OCI-LY1 (cell line): ENCODE results near the gene ACOT8.

ENCODE experiments used
- H2AFZ ChIP-seq: fragments of 200-600 bp; sonication (generic), shearing (Covaris generic); 2 replicates; pipeline ENCODE4 v1.6.0; 2014; ENCODE audit warnings: antibody characterized with exemption, mild to moderate bottlenecking, low read length
- H3F3A ChIP-seq: fragments of 200-600 bp; sonication (generic), shearing (Covaris generic); 2 replicates; pipeline ENCODE4 v1.6.0; 2014; ENCODE audit warnings: mild to moderate bottlenecking, antibody characterized with exemption, low read length, moderate library complexity; ENCODE audit not compliant: insufficient read depth
- H3K27ac ChIP-seq: fragments of 200-600 bp; sonication (generic); 2 replicates; pipeline ENCODE4 v1.5.1; 2014; ENCODE audit warnings: low read length, mixed run types, mild to moderate bottlenecking, low read depth; ENCODE audit not compliant: poor library complexity, severe bottlenecking
- H3K27me3 ChIP-seq: fragments of 200-600 bp; sonication (generic); 2 replicates; pipeline ENCODE4 v1.6.0; 2014; ENCODE audit warnings: antibody characterized with exemption, mild to moderate bottlenecking, low read length, moderate library complexity; ENCODE audit not compliant: insufficient read depth
- H3K36me3 ChIP-seq: fragments of 200-600 bp; sonication (generic); 2 replicates; pipeline ENCODE4 v1.6.1; 2014; ENCODE audit warnings: mild to moderate bottlenecking, antibody characterized with exemption, low read length, moderate library complexity, mixed read lengths; ENCODE audit not compliant: insufficient read depth
- H3K4me1 ChIP-seq: fragments of 200-600 bp; sonication (generic); 2 replicates; pipeline ENCODE4 v1.5.1; 2014; ENCODE audit warnings: mild to moderate bottlenecking, low read length, moderate library complexity; ENCODE audit not compliant: insufficient read depth, severe bottlenecking
- H3K4me2 ChIP-seq: fragments of 200-600 bp; sonication (generic), shearing (Covaris generic); 2 replicates; pipeline ENCODE4 v1.6.1; 2014; ENCODE audit warnings: low read length
- H3K4me3 ChIP-seq: fragments of 200-600 bp; sonication (generic); 2 replicates; pipeline ENCODE4 v1.5.1; 2014; ENCODE audit warnings: low read length, low read depth, mild to moderate bottlenecking, mixed read lengths; ENCODE audit not compliant: poor library complexity, severe bottlenecking
- H3K79me2 ChIP-seq: fragments of 200-600 bp; shearing (Covaris generic); 2 replicates; pipeline ENCODE4 v1.6.1; 2016; ENCODE audit warnings: mixed run types, low read length, mixed read lengths; ENCODE audit not compliant: insufficient read depth
- H3K9ac ChIP-seq: fragments of 200-600 bp; sonication (generic), shearing (Covaris generic); 2 replicates; pipeline ENCODE4 v1.6.1; 2014; ENCODE audit warnings: mild to moderate bottlenecking, low read length, mixed read lengths
- H3K9me2 ChIP-seq: fragments of 200-600 bp; sonication (generic), shearing (Covaris generic); 2 replicates; pipeline ENCODE4 v1.6.1; 2014; ENCODE audit warnings: low read depth, mild to moderate bottlenecking, low read length, mixed read lengths
- H3K9me3 ChIP-seq: fragments of 200-600 bp; shearing (Covaris generic); 2 replicates; pipeline ENCODE4 v1.6.1; 2014; ENCODE audit warnings: low read length, mixed read lengths
- H4K20me1 ChIP-seq: fragments of 200-600 bp; sonication (generic), shearing (Covaris generic); 2 replicates; pipeline ENCODE4 v1.6.0; 2016; ENCODE audit warnings: mild to moderate bottlenecking, low read length; ENCODE audit not compliant: insufficient read depth
- EZH2 ChIP-seq: fragments of 200-600 bp; sonication (generic), shearing (Covaris generic); IDR thresholded peaks from 2 replicates; pipeline ENCODE4 v1.8.0; 2017; ENCODE audit warnings: borderline replicate concordance, mixed run types, mild to moderate bottlenecking, antibody characterized with exemption, low read length, moderate library complexity, mixed read lengths
- TF ChIP-seq, protein P1 (sequence below): fragments of 200-600 bp; sonication (generic), shearing (Covaris generic); IDR thresholded peaks from 2 replicates; pipeline ENCODE4 v1.5.1; 2017; ENCODE audit warnings: mild to moderate bottlenecking, antibody characterized with exemption, low read length, moderate library complexity, mixed read lengths

The ACOT8 gene

DNA sequence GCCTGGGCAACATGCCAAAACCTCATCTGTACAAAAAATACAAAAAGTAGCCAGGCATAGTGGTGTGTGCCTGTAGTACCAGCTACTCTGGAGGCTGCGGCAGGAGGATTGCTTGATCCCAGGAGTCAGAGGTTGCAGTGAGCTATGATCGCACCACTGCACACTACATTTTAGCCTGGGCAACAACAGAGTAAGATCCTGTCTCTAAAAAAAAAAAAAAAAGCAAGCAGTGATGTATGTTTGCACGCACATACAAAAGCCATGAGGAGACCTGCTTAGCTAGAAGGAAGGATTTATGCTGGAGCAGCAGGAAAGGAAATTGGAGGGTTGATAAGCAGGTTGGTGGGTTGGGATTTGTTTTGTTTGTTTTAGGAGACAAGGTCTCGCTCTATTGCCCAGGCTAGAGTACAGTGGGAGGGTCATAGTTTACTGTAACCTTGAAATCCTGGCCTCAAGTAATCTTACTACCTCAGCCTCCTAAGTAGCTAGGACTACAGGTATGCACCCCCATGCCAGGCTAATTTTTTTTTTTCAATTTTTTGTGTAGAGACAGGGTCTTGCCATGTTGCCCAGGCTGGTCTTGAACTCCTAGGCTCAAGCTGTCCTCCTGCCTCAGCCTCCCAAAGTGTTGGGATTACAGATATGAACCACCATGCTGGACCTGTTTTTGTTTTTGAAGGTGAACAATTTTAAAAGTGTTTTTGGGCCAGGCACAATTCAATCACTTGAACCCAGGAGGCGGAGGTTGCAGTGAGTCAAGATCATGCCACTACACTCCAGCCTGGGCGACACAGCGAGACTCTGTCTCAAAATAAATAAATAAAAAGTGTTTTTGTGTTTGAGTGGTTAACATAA, 4.3 kb upstream of the ACOT8 start:
- no peaks in the 10 kb centered on the region for H3K27me3 ChIP-seq
- H3K4me1 ChIP-seq = peaks cover 32% of the 10 kb centered on the region
- H3K27ac ChIP-seq = no peak overlapping the region
- H3K4me2 ChIP-seq = no peak overlapping the region
- no peaks in the 10 kb centered on the region for H4K20me1 ChIP-seq
- H2AFZ ChIP-seq = no peak overlapping the region
- no peaks in the 10 kb centered on the region for H3K9me3 ChIP-seq
- H3F3A ChIP-seq = no peaks in the 10 kb centered on the region
- H3K9me2 ChIP-seq = no peaks in the 10 kb centered on the region
- no peaks in the 10 kb centered on the region for H3K79me2 ChIP-seq
- no peak for TF ChIP-seq EZH2
- TF ChIP-seq, protein P1, sequence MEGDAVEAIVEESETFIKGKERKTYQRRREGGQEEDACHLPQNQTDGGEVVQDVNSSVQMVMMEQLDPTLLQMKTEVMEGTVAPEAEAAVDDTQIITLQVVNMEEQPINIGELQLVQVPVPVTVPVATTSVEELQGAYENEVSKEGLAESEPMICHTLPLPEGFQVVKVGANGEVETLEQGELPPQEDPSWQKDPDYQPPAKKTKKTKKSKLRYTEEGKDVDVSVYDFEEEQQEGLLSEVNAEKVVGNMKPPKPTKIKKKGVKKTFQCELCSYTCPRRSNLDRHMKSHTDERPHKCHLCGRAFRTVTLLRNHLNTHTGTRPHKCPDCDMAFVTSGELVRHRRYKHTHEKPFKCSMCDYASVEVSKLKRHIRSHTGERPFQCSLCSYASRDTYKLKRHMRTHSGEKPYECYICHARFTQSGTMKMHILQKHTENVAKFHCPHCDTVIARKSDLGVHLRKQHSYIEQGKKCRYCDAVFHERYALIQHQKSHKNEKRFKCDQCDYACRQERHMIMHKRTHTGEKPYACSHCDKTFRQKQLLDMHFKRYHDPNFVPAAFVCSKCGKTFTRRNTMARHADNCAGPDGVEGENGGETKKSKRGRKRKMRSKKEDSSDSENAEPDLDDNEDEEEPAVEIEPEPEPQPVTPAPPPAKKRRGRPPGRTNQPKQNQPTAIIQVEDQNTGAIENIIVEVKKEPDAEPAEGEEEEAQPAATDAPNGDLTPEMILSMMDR = no peak
- no peak overlapping the region for H3K9ac ChIP-seq
- no peaks in the 10 kb centered on the region for H3K36me3 ChIP-seq
- no peak overlapping the region for H3K4me3 ChIP-seq

DNA sequence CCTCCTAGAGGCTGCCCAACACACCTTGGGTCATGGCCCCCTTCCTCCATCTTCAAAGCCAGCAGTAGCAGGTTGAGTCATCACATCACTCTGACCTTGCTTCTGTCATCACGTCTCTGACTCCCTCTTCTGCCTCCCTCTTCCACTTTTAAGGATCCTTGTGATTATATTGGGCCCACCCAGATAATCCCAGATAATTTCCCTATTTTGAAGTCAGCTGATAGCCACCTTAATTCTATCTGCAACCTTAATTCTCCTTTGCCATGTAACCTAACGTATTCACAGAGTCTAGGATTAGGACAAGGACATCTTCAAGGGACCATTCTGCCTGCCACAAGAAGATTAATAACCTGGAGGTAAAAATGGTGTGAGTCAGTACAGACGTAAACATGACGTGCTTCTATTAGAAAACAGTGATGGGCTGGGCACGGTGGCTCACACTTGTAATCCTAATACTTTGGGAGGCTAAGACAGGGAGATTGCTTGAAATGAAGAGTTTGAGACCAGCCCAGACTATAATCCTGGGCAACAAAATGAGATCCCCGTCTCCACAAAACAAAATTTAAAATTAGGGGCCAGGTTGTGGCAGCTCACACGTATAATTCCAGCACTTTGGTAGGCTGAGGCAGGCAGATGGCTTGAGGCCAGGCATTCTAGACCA, 3.5 kb upstream of the ACOT8 start:
- no peak for TF ChIP-seq EZH2
- TF ChIP-seq, protein P1 = no peak
- Histone ChIP-seq H3K4me3 (no peak overlapping the region), H3K27ac (no peak overlapping the region)

DNA sequence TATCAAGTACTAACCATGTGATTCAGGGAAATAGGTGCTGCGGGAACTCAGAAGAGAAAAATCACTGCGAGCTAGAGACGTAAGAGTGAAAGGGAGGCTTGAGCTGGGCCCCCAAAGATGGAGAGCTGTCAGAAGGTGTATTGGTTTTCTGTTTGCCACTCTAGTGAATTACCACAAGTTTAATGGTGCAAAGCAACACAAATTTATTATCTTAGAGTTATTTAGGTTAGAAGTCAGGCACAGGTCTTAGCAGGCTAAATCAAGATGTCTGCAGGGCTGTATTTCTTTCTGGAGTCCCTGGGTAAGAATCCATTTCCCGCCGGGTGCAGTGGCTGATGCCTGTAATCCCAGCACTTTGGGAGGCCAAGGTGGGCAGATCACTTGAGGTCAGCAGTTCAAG, 2.7 kb upstream of the ACOT8 start:
- Histone ChIP-seq H4K20me1 (no peaks in the 10 kb centered on the region), H3K79me2 (peaks cover 7% of the 10 kb centered on the region; the same call in 1 of the 2 replicates), H2AFZ (no peak overlapping the region), H3K9ac (no peak overlapping the region), H3K27me3 (no peaks in the 10 kb centered on the region), H3K9me2 (no peaks in the 10 kb centered on the region), H3K4me2 (no peak overlapping the region), H3K27ac (no peak overlapping the region), H3K36me3 (no peaks in the 10 kb centered on the region), H3F3A (no peaks in the 10 kb centered on the region), H3K4me3 (no peak overlapping the region), H3K4me1 (peaks cover 41% of the 10 kb centered on the region), H3K9me3 (no peaks in the 10 kb centered on the region)
- TF ChIP-seq, protein P1 = no peak
- TF ChIP-seq EZH2 = no peak

More for the DNA sequence above, 3.5 kb upstream of the ACOT8 start:
- Histone ChIP-seq H3K9ac (no peak overlapping the region), H4K20me1 (no peaks in the 10 kb centered on the region), H3F3A (no peaks in the 10 kb centered on the region), H3K9me2 (no peaks in the 10 kb centered on the region), H3K4me1 (peaks cover 40% of the 10 kb centered on the region), H3K9me3 (no peaks in the 10 kb centered on the region), H3K36me3 (no peaks in the 10 kb centered on the region), H3K79me2 (peaks cover 6% of the 10 kb centered on the region; the same call in 1 of the 2 replicates), H3K27me3 (no peaks in the 10 kb centered on the region), H3K4me2 (no peak overlapping the region; the same call in 1 of the 2 replicates), H2AFZ (no peak overlapping the region)
